ENCODE measurements around the gene PCGF1. TPM values are rescaled to one million over a fixed set of nuclear protein-coding genes. Genes with fewer than 3 reads are reported as not detected.

The PCGF1 gene
- total RNA-seq, 1 experiment from 2014 or later: 28.1 TPM

DNA sequence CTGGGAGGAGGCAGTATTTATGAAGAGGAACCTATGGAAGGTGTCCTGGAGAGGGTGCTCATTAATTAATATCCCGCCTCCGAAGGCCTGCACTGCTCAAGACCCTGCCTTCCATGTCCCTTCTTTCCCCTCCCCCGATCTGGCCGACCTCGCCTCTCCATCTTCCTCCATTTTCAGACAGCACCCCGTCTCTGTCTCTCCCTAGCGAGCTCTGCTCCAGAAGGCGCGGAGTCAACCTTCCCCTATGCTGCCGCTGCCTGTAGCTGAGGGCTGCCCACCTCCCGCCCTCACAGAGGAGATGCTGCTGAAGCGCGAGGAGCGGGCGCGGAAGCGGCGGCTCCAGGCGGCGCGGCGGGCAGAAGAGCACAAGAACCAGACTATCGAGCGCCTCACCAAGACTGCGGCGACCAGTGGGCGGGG lies 50.4 kb downstream of the PCGF1 start:
- H3K79me1 ChIP-seq (ENCODE audit: insufficient read depth, low read depth, low read length, poor library complexity, severe bottlenecking): no peaks in the 10 kb centered on the region
- H2BK15ac ChIP-seq (ENCODE audit: low read depth, low read length): no peak overlapping the region; the same call in 1 of the 2 replicates
- H4K20me1 ChIP-seq (ENCODE audit: control insufficient read depth, insufficient read depth, insufficient read length): peaks cover 2% of the 10 kb centered on the region
- H3K27me3 ChIP-seq (ENCODE audit: insufficient read depth, low read length): no peaks in the 10 kb centered on the region
- no peaks in the 10 kb centered on the region for H3K9me3 ChIP-seq (ENCODE audit: control insufficient read depth, low read depth, low read length)
- no peak overlapping the region for H4K8ac ChIP-seq (replicated peaks; ENCODE audit: insufficient read length, low read depth, low read length)
- H4K5ac ChIP-seq (ENCODE audit: insufficient read length, low read depth, low read length): no peak overlapping the region
- Mint-ChIP-seq H3K36me3 (ENCODE audit: insufficient read depth in 1 of 3, low read depth in 3 of 3) (peaks cover 2 to 20% (median 18%) of the 10 kb centered on the region in 3 experiments; a peak in 5 of 7 replicates), H3K4me3 (peak overlapping the region; percentile 96 to 97), H3K27ac (peak overlapping the region; percentile 97 to 99 (median 97)), H3K4me1 (peaks cover 30 to 36% of the 10 kb centered on the region in 2 experiments), H3K27me3 (ENCODE audit: low read depth) (no peaks in the 10 kb centered on the region), H3K9me3 (no peaks in the 10 kb centered on the region)
- no peak overlapping the region for H3T11ph ChIP-seq (ENCODE audit: low read length)
- peak overlapping the region; percentile 16 for H3K18ac ChIP-seq (ENCODE audit: insufficient read length, low read depth, low read length)
- peak overlapping the region; percentile 9; the same call in 1 of the 2 replicates for H3K14ac ChIP-seq (ENCODE audit: insufficient read depth, low read length)
- WGBS (ENCODE audit: extremely low coverage, insufficient read length, low lambda C conversion rate): no CpG with 5 or more reads among the region's 27 CpGs
- no peak for DNase-seq
- no peak overlapping the region for H2AK5ac ChIP-seq (ENCODE audit: insufficient read length, low read length)
- no peak for TF ChIP-seq CTCF (conservative IDR thresholded peaks at IDR 0.05)
- no peak overlapping the region for H2BK12ac ChIP-seq (ENCODE audit: insufficient read length, low read depth, low read length)
- H3K23ac ChIP-seq (ENCODE audit: insufficient read length, low read depth, low read length): no peak overlapping the region
- H2BK5ac ChIP-seq (ENCODE audit: insufficient read length, low read length): no peak overlapping the region
- no peak overlapping the region for H2BK120ac ChIP-seq (ENCODE audit: low read depth, low read length, poor library complexity, severe bottlenecking)
- H2BK20ac ChIP-seq (ENCODE audit: low read depth, low read length, poor library complexity, severe bottlenecking): no peak overlapping the region
- no peak overlapping the region for H3K56ac ChIP-seq (ENCODE audit: insufficient read length, low read depth, low read length)
- no peaks in the 10 kb centered on the region for H3K79me2 ChIP-seq (ENCODE audit: insufficient read depth, low read length)
- no peak overlapping the region for H3K27ac ChIP-seq (ENCODE audit: insufficient read length, low read depth, low read length)
- peaks cover 18% of the 10 kb centered on the region for H3K23me2 ChIP-seq (ENCODE audit: insufficient read length, low read depth, low read length, poor library complexity, severe bottlenecking)
- H4K91ac ChIP-seq (ENCODE audit: insufficient read length, low read depth, low read length): no peak overlapping the region
- no peak overlapping the region for H2AFZ ChIP-seq (ENCODE audit: low read length)
- H3K4me1 ChIP-seq (ENCODE audit: insufficient read depth, low read length): peaks cover 2% of the 10 kb centered on the region; the same call in 1 of the 2 replicates
- H3K9ac ChIP-seq (ENCODE audit: extremely low read depth, insufficient read length, low read length): peak overlapping the region; percentile 50
- H3K4me2 ChIP-seq (ENCODE audit: insufficient read depth, insufficient read length, low read length): peak overlapping the region; percentile 92
- H3K4ac ChIP-seq (ENCODE audit: low read depth, low read length): no peak overlapping the region

Other genes with a start within 250 kb of the PCGF1 start
- gene SLC4A5, start 164.3 kb downstream of the PCGF1 start, total RNA-seq (2021): 0.42 and 0.50 TPM in 2 replicates
- gene DCTN1, start 127.4 kb downstream of the PCGF1 start, total RNA-seq (2021): 136 and 141 TPM in 2 replicates
- 2.4 and 3.5 TPM in 2 replicates for gene C2orf81, start 86.1 kb downstream of the PCGF1 start, total RNA-seq (2021)
- 65.0 and 66.4 TPM in 2 replicates for gene WDR54, start 86.0 kb downstream of the PCGF1 start, total RNA-seq (2021)
- gene RTKN, start 65.8 kb downstream of the PCGF1 start, total RNA-seq (2021): 87.1 and 90.9 TPM in 2 replicates
- gene INO80B, start 52.6 kb downstream of the PCGF1 start, total RNA-seq (2021): 17.6 and 22.6 TPM in 2 replicates
- gene WBP1, start 49.3 kb downstream of the PCGF1 start, total RNA-seq (2021): 80.7 and 82.1 TPM in 2 replicates
- 55.5 and 58.0 TPM in 2 replicates for gene MOGS, start 42.3 kb downstream of the PCGF1 start, total RNA-seq (2021)
- 56.9 and 59.5 TPM in 2 replicates for gene MRPL53, start 35.0 kb downstream of the PCGF1 start, total RNA-seq (2021)
- 21.5 and 21.6 TPM in 2 replicates for gene CCDC142, start 24.7 kb downstream of the PCGF1 start, total RNA-seq (2021)
- 33.3 and 35.2 TPM in 2 replicates for gene TTC31, start 24.6 kb downstream of the PCGF1 start, total RNA-seq (2021)
- gene LBX2, start 8.1 kb downstream of the PCGF1 start, total RNA-seq (2021): 1.1 TPM in 2 replicates
- gene TLX2, start 6.8 kb upstream of the PCGF1 start, total RNA-seq (2021): 0.20 and 0.26 TPM in 2 replicates
- gene DQX1, start 18.5 kb upstream of the PCGF1 start, total RNA-seq (2021): 0.98 and 1.6 TPM in 2 replicates
- gene AUP1, start 22.0 kb upstream of the PCGF1 start, total RNA-seq (2021): 91.5 and 93.6 TPM in 2 replicates
- 24.1 and 24.9 TPM in 2 replicates for gene HTRA2, start 22.2 kb upstream of the PCGF1 start, total RNA-seq (2021)
- gene LOXL3, start 46.2 kb upstream of the PCGF1 start, total RNA-seq (2021): 29.0 and 29.8 TPM in 2 replicates
- 15.2 and 16.0 TPM in 2 replicates for gene DOK1, start 47.0 kb upstream of the PCGF1 start, total RNA-seq (2021)
- gene M1AP, start 140.6 kb upstream of the PCGF1 start, total RNA-seq (2021): 5.5 and 7.6 TPM in 2 replicates
- gene SEMA4F, start 146.6 kb upstream of the PCGF1 start, total RNA-seq (2021): 6.4 and 6.6 TPM in 2 replicates

All from H9 (cell line).